ENCODE measurements around the gene MRPL55. TPM values are rescaled to one million over a fixed set of nuclear protein-coding genes. Genes with fewer than 3 reads are reported as not detected.

The MRPL55 gene
- polyA plus RNA-seq, 1 donor from 2014 or later: 168 TPM

DNA sequence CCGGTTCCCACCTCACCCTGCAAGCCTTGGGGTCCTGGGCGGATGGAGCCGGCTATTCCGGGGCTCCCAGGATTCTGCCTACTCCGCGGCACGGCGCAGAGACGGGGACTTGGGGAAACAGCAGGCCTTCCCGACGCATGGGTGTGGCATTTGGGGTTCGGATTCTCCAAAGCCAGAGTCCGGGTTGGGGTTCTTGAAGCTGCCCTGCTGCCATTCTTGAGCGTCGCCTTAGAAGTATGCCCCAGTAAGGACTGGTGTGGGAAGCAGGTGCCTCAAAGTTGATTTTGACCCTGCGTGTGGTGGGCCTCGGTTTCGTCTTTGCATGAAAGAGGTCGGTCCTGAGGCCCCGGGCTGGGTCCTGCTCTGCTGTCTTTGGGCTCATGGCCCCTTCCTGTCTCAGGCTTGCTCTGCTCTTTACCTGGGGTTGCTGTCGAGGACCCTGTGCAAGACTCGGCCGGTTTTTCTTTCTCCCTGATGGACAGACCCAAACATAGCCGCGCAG, 31.7 kb upstream of the MRPL55 start:
- Histone ChIP-seq H3K9me2 (ENCODE audit: insufficient read depth, low read length) (no peaks in the 10 kb centered on the region), H3K4me3 (ENCODE audit: low read length) (peak overlapping the region; percentile 69), H3K9ac (ENCODE audit: low read length) (peak overlapping the region; percentile 91), H3K4me2 (ENCODE audit: low read length) (peak overlapping the region; percentile 96), H4K20me1 (ENCODE audit: insufficient read depth) (peaks cover 16% of the 10 kb centered on the region), H3F3A (ENCODE audit: insufficient read depth, low read length, poor library complexity, severe bottlenecking) (no peaks in the 10 kb centered on the region), H3K27ac (ENCODE audit: low read length) (peak overlapping the region; percentile 86), H3K36me3 (ENCODE audit: insufficient read depth, low read length) (no peaks in the 10 kb centered on the region), H3K27me3 (ENCODE audit: insufficient read depth, low read depth, low read length) (peaks cover 12% of the 10 kb centered on the region), H3K79me2 (replicated peaks; ENCODE audit: insufficient read depth, low read length) (peaks cover 26% of the 10 kb centered on the region), H2AFZ (ENCODE audit: low read depth, low read length) (no peak overlapping the region), H3K9me3 (ENCODE audit: low read length) (no peaks in the 10 kb centered on the region)
- TF ChIP-seq POLR2AphosphoS5 (IDR thresholded peaks at IDR 0.05): no peak
- TF ChIP-seq, protein P1, sequence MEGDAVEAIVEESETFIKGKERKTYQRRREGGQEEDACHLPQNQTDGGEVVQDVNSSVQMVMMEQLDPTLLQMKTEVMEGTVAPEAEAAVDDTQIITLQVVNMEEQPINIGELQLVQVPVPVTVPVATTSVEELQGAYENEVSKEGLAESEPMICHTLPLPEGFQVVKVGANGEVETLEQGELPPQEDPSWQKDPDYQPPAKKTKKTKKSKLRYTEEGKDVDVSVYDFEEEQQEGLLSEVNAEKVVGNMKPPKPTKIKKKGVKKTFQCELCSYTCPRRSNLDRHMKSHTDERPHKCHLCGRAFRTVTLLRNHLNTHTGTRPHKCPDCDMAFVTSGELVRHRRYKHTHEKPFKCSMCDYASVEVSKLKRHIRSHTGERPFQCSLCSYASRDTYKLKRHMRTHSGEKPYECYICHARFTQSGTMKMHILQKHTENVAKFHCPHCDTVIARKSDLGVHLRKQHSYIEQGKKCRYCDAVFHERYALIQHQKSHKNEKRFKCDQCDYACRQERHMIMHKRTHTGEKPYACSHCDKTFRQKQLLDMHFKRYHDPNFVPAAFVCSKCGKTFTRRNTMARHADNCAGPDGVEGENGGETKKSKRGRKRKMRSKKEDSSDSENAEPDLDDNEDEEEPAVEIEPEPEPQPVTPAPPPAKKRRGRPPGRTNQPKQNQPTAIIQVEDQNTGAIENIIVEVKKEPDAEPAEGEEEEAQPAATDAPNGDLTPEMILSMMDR (IDR thresholded peaks at IDR 0.05; ENCODE audit: poor library complexity, severe bottlenecking): no peak
- TF ChIP-seq SMC3 (conservative IDR thresholded peaks at IDR 0.05; ENCODE audit: poor library complexity): no peak
- no peak for TF ChIP-seq RAD21 (conservative IDR thresholded peaks at IDR 0.05)
- TF ChIP-seq, protein P2, sequence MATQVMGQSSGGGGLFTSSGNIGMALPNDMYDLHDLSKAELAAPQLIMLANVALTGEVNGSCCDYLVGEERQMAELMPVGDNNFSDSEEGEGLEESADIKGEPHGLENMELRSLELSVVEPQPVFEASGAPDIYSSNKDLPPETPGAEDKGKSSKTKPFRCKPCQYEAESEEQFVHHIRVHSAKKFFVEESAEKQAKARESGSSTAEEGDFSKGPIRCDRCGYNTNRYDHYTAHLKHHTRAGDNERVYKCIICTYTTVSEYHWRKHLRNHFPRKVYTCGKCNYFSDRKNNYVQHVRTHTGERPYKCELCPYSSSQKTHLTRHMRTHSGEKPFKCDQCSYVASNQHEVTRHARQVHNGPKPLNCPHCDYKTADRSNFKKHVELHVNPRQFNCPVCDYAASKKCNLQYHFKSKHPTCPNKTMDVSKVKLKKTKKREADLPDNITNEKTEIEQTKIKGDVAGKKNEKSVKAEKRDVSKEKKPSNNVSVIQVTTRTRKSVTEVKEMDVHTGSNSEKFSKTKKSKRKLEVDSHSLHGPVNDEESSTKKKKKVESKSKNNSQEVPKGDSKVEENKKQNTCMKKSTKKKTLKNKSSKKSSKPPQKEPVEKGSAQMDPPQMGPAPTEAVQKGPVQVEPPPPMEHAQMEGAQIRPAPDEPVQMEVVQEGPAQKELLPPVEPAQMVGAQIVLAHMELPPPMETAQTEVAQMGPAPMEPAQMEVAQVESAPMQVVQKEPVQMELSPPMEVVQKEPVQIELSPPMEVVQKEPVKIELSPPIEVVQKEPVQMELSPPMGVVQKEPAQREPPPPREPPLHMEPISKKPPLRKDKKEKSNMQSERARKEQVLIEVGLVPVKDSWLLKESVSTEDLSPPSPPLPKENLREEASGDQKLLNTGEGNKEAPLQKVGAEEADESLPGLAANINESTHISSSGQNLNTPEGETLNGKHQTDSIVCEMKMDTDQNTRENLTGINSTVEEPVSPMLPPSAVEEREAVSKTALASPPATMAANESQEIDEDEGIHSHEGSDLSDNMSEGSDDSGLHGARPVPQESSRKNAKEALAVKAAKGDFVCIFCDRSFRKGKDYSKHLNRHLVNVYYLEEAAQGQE (IDR thresholded peaks at IDR 0.05; ENCODE audit: borderline replicate concordance): no peak

DNA sequence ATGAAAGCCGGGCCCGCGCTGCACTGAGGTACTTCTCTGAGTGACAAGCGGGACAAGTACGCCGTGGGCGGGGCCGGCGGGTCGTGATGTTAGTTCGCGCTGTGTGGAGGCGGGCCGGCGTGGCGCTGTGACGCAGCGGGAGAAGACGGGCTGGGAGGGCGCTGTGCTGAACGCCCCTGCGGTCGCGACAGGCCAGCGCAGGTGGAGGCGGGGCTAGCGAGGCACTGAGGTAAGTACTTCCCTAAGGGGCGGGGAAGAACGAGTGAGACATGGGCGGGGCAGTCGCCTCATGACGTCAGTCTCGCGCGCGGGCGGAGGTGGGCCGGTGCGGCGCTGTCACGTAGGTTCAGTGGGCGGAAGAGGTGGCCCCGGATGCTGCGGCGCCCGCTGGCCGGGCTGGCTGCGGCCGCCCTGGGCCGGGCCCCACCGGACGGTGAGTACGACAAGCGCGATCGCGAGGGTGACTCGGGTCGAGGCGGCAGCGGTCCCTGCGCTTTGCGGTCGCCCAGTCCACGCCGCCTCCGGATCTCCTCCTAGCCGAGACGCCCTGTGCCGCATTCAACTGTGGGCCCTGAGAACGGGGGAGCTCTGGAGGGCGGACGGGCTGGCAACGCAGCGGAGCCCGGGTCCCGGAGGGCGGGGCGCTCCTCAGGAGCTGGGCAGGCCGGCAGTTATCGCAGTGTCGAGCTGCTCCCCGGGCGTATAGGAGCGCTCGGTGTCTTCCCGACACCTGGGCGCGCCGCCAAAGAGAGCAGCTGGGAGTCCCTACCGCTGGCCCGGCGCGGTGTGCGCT, 31.0 kb upstream of the MRPL55 start, which contains the start of gene GUK1:
Gene GUK1, plus strand, starts transcription at position 349 of the 793 bp plus-strand sequence. Its CDS starts 24 bp downstream, at position 373.
- no peaks in the 10 kb centered on the region for H3F3A ChIP-seq (ENCODE audit: insufficient read depth, low read length, poor library complexity, severe bottlenecking)
- H3K27ac ChIP-seq (ENCODE audit: low read length): peak within 1 kb of the TSS; percentile 86
- peaks cover 18% of the 10 kb centered on the region for H3K27me3 ChIP-seq (ENCODE audit: insufficient read depth, low read depth, low read length)
- H3K79me2 ChIP-seq (replicated peaks; ENCODE audit: insufficient read depth, low read length): peaks cover 26% of the 10 kb centered on the region
- H3K4me3 ChIP-seq (ENCODE audit: low read length): peak within 1 kb of the TSS; percentile 69
- no peaks in the 10 kb centered on the region for H3K36me3 ChIP-seq (ENCODE audit: insufficient read depth, low read length)
- peak within 1 kb of the TSS; percentile 91 for H3K9ac ChIP-seq (ENCODE audit: low read length)
- peak within 1 kb of the TSS; percentile 87 for H2AFZ ChIP-seq (ENCODE audit: low read depth, low read length)
- H3K9me3 ChIP-seq (ENCODE audit: low read length): no peaks in the 10 kb centered on the region
- TF ChIP-seq, protein P1 (IDR thresholded peaks at IDR 0.05; ENCODE audit: poor library complexity, severe bottlenecking): peak; percentile 66
- TF ChIP-seq, protein P2 (IDR thresholded peaks at IDR 0.05; ENCODE audit: borderline replicate concordance): peak; percentile 89
- TF ChIP-seq EZH2 (IDR thresholded peaks at IDR 0.05; ENCODE audit: borderline replicate concordance, insufficient read depth, low read length, poor library complexity, severe bottlenecking) (no peak), SMC3 (conservative IDR thresholded peaks at IDR 0.05; ENCODE audit: poor library complexity) (peak; percentile 21), TAF1 (IDR thresholded peaks at IDR 0.05; ENCODE audit: low read depth) (peak; percentile 75), MXI1 (conservative IDR thresholded peaks at IDR 0.05; ENCODE audit: poor library complexity, severe bottlenecking) (peak; percentile 92), POLR2AphosphoS5 (IDR thresholded peaks at IDR 0.05) (peak; percentile 91), RAD21 (conservative IDR thresholded peaks at IDR 0.05) (peak; percentile 17), EP300 (conservative IDR thresholded peaks at IDR 0.05; ENCODE audit: poor library complexity, severe bottlenecking) (peak; percentile 89)
- no peaks in the 10 kb centered on the region for H3K9me2 ChIP-seq (ENCODE audit: insufficient read depth, low read length)
- peak within 1 kb of the TSS; percentile 96 for H3K4me2 ChIP-seq (ENCODE audit: low read length)
- H4K20me1 ChIP-seq (ENCODE audit: insufficient read depth): peaks cover 16% of the 10 kb centered on the region
